Fibroblast of lung (primary cell): ENCODE results near the gene TNS1. TPM values are rescaled to one million over a fixed set of nuclear protein-coding genes. Genes with fewer than 3 reads are reported as not detected.

Source experiments
- DNase-seq, 2 donors: peaks; one replicate each; pipeline versions ENCODE4 v3.0.0 to v3.0.0-alpha.2; 2010; ENCODE audit warnings: low read depth in 2 of 2
- H2AFZ ChIP-seq: 2 replicates; pipeline ENCODE4 v1.5.1; 2012; ENCODE audit warnings: low read length, control low read depth, inconsistent platforms
- H3K27ac ChIP-seq: 2 replicates; pipeline ENCODE4 v1.5.1; 2011; ENCODE audit warnings: low read length, control low read depth; ENCODE audit not compliant: insufficient read depth
- H3K27me3 ChIP-seq: 2 replicates; pipeline ENCODE4 v1.5.1; 2011; ENCODE audit warnings: mild to moderate bottlenecking, low read length; ENCODE audit not compliant: control insufficient read depth, insufficient read depth
- H3K36me3 ChIP-seq: 2 replicates; pipeline ENCODE4 v1.5.1; 2011; ENCODE audit warnings: low read length; ENCODE audit not compliant: control insufficient read depth, insufficient read depth
- H3K4me1 ChIP-seq: 2 replicates; pipeline ENCODE4 v1.5.1; 2011; ENCODE audit warnings: low read length; ENCODE audit not compliant: control insufficient read depth, insufficient read depth; ENCODE audit errors: extremely low read depth
- H3K4me2 ChIP-seq: 2 replicates; pipeline ENCODE4 v1.5.1; 2011; ENCODE audit warnings: low read length, control low read depth; ENCODE audit not compliant: insufficient read depth; ENCODE audit errors: extremely low read depth
- H3K4me3 ChIP-seq, 4 experiments: fragments of 200-600 bp in 1 of 4; sonication (generic) in 1 of 4; replicated peaks in 1 of 4; 2 replicates each; pipeline ENCODE4 v1.5.1; 2011 to 2016; ENCODE audit warnings: low read length in 4 of 4, low read depth in 3 of 4, mild to moderate bottlenecking in 3 of 4, control low read depth in 2 of 4, inconsistent platforms in 1 of 4, mixed read lengths in 1 of 4; ENCODE audit not compliant: insufficient read depth in 1 of 4; ENCODE audit errors: control extremely low read depth in 1 of 4
- H3K79me2 ChIP-seq: 2 replicates; pipeline ENCODE4 v1.5.1; 2012; ENCODE audit warnings: mild to moderate bottlenecking, low read length, inconsistent platforms; ENCODE audit not compliant: control insufficient read depth, insufficient read depth
- H3K9ac ChIP-seq: 2 replicates; pipeline ENCODE4 v1.5.1; 2011; ENCODE audit warnings: mild to moderate bottlenecking, low read length, control low read depth; ENCODE audit not compliant: insufficient read depth
- H3K9me3 ChIP-seq: 2 replicates; pipeline ENCODE4 v1.5.1; 2012; ENCODE audit warnings: low read depth, low read length; ENCODE audit not compliant: control insufficient read depth, insufficient read depth
- H4K20me1 ChIP-seq: 2 replicates; pipeline ENCODE4 v1.5.1; 2011; ENCODE audit warnings: low read length; ENCODE audit not compliant: control insufficient read depth, insufficient read depth; ENCODE audit errors: extremely low read depth
- CTCF ChIP-seq, 2 donors: IDR thresholded peaks in 1 of 2; conservative IDR thresholded peaks in 1 of 2; 1 replicate in 1 of 2; 2 replicates in 1 of 2; pipeline ENCODE4 v1.5.1; 2011 to 2012; ENCODE audit warnings: low read length in 2 of 2, control low read depth in 1 of 2, inconsistent platforms in 1 of 2, low read depth in 1 of 2, mild to moderate bottlenecking in 1 of 2
- EZH2 ChIP-seq: IDR thresholded peaks from 2 replicates; pipeline ENCODE4 v1.5.1; 2012; ENCODE audit warnings: low read length, control low read depth, mild to moderate bottlenecking; ENCODE audit errors: missing control alignments
- polyA plus RNA-seq, 2 donors: library from polyadenylated mRNA; depleted of rRNA in 1 of 2; stranded (reverse) in 1 of 2; unstranded in 1 of 2; fragments of >200 nt; gene quantifications; 2 replicates each; pipeline ENCODE4 v1.2.1, GENCODE V29; 2011 to 2012; ENCODE audit warnings: missing spikeins in 1 of 2
- total RNA-seq: library from RNA; depleted of rRNA; stranded (reverse); fragments of >200 nt; gene quantifications from 2 replicates; pipeline ENCODE4 v1.2.1, GENCODE V29; 2014

Gene TNS1
- total and polyA plus RNA-seq, 2 donors (not counting 1 experiment from before 2014, with no cell fraction given): 44.4 to 47.1 TPM

GRCh38 chr2:217919781-217920351 is 82.9 kb downstream of the TNS1 start:
- H3K27me3 ChIP-seq: no peaks in the 10 kb centered on the region
- TF ChIP-seq CTCF (conservative IDR thresholded peaks at IDR 0.05 in 1 of 2, IDR thresholded peaks at IDR 0.05 in 1 of 2; ENCODE audit: low read depth in 1 of 2, low read length in 2 of 2) (no peak), EZH2 (no peak)
- H2AFZ ChIP-seq: no peak overlapping the region
- no peaks in the 10 kb centered on the region for H4K20me1 ChIP-seq
- H3K4me2 ChIP-seq: peak overlapping the region; percentile 11
- H3K4me3 ChIP-seq: no peak overlapping the region
- peaks cover 50% of the 10 kb centered on the region for H3K4me1 ChIP-seq
- peaks cover 10% of the 10 kb centered on the region for H3K79me2 ChIP-seq
- H3K9me3 ChIP-seq: no peaks in the 10 kb centered on the region
- peak overlapping the region; percentile 57 for H3K27ac ChIP-seq
- H3K36me3 ChIP-seq: peaks cover 4% of the 10 kb centered on the region
- DNase-seq: peak; percentile 75 to 93
- no peak overlapping the region for H3K9ac ChIP-seq

GRCh38 chr2:217919204-217919603 is 83.6 kb downstream of the TNS1 start:
- H3K9ac ChIP-seq: no peak overlapping the region
- H4K20me1 ChIP-seq: no peaks in the 10 kb centered on the region
- no peaks in the 10 kb centered on the region for H3K27me3 ChIP-seq
- H3K4me1 ChIP-seq: peaks cover 50% of the 10 kb centered on the region
- H2AFZ ChIP-seq: no peak overlapping the region
- no peak overlapping the region for H3K4me3 ChIP-seq
- no peaks in the 10 kb centered on the region for H3K9me3 ChIP-seq
- TF ChIP-seq CTCF (conservative IDR thresholded peaks at IDR 0.05 in 1 of 2, IDR thresholded peaks at IDR 0.05 in 1 of 2; ENCODE audit: low read depth in 1 of 2, low read length in 2 of 2): no peak
- no peak for TF ChIP-seq EZH2
- peaks cover 4% of the 10 kb centered on the region for H3K36me3 ChIP-seq
- no peak for DNase-seq
- no peak overlapping the region for H3K4me2 ChIP-seq
- peaks cover 8% of the 10 kb centered on the region for H3K79me2 ChIP-seq
- H3K27ac ChIP-seq: peak overlapping the region; percentile 57

- Histone ChIP-seq H3K27ac (peak overlapping the region; percentile 30), H3K9me3 (no peaks in the 10 kb centered on the region), H3K4me1 (peaks cover 51% of the 10 kb centered on the region), H3K36me3 (peaks cover 4% of the 10 kb centered on the region), H3K79me2 (peaks cover 4% of the 10 kb centered on the region), H3K4me3 (no peak overlapping the region), H4K20me1 (no peaks in the 10 kb centered on the region), H3K4me2 (no peak overlapping the region), H3K9ac (no peak overlapping the region), H2AFZ (no peak overlapping the region), H3K27me3 (no peaks in the 10 kb centered on the region)
- TF ChIP-seq CTCF (conservative IDR thresholded peaks at IDR 0.05 in 1 of 2, IDR thresholded peaks at IDR 0.05 in 1 of 2; ENCODE audit: low read depth in 1 of 2, low read length in 2 of 2): peak in 1 of 2 donors; percentile 25
- TF ChIP-seq EZH2: no peak
- peak; percentile 60 to 67 for DNase-seq
These were observed 84.3 kb downstream of the TNS1 start for GRCh38 chr2:217918308-217919024.
